GM23338 (cell line): Measurements from ENCODE around the gene LAMC3.

Source experiments
- CREB1 ChIP-seq: fragments of 250-450 bp; sonication (Bioruptor Pico); IDR thresholded peaks from 2 replicates; pipeline ENCODE4 v1.5.0; 2020; ENCODE audit warnings: low read depth, mild to moderate bottlenecking, moderate library complexity
- ETS1 ChIP-seq: IDR thresholded peaks from 2 replicates; pipeline ENCODE4 v1.6.1; 2016; ENCODE audit warnings: antibody characterized with exemption
- EZH2 ChIP-seq: fragments of 200-600 bp; sonication (generic); IDR thresholded peaks from one replicate; pipeline ENCODE4 v1.8.0; 2017; ENCODE audit warnings: antibody characterized with exemption, mild to moderate bottlenecking, low read depth; ENCODE audit not compliant: unreplicated experiment
- EZH2phosphoT487 ChIP-seq: fragments of 200-600 bp; sonication (generic); IDR thresholded peaks from one replicate; pipeline ENCODE4 v1.8.1; 2018; ENCODE audit warnings: antibody characterized with exemption; ENCODE audit not compliant: unreplicated experiment
- JUNB ChIP-seq: IDR thresholded peaks from one replicate; pipeline ENCODE4 v1.6.1; 2016; ENCODE audit warnings: antibody characterized with exemption; ENCODE audit not compliant: unreplicated experiment
- NANOG ChIP-seq: IDR thresholded peaks from 2 replicates; pipeline ENCODE4 v1.6.1; 2016; ENCODE audit warnings: antibody characterized with exemption, borderline replicate concordance
- POLR2AphosphoS5 ChIP-seq: IDR thresholded peaks from 2 replicates; pipeline ENCODE4 v1.6.1; 2016; ENCODE audit warnings: antibody characterized with exemption, low read depth
- STAT1 ChIP-seq: IDR thresholded peaks from one replicate; pipeline ENCODE4 v1.6.1; 2016; ENCODE audit warnings: antibody characterized with exemption; ENCODE audit not compliant: unreplicated experiment
- ZNF114 ChIP-seq: fragments of 250-450 bp; sonication (Bioruptor Pico); IDR thresholded peaks from 2 replicates; pipeline ENCODE4 v1.5.0; 2020; ENCODE audit warnings: mild to moderate bottlenecking, moderate library complexity
- ZNF331 ChIP-seq: fragments of 250-450 bp; sonication (Bioruptor Pico); IDR thresholded peaks from 2 replicates; pipeline ENCODE4 v1.5.0; 2020; ENCODE audit warnings: low read depth, mild to moderate bottlenecking, moderate library complexity
- ZNF462 ChIP-seq: fragments of 250-450 bp; sonication (Bioruptor Pico); IDR thresholded peaks from 2 replicates; pipeline ENCODE4 v1.5.0; 2020; ENCODE audit warnings: mild to moderate bottlenecking, moderate library complexity
- TF ChIP-seq, protein P1 (sequence below), 2 experiments: fragments of 200-600 bp in 1 of 2; sonication (generic) in 1 of 2; conservative IDR thresholded peaks; 2 replicates each; pipeline versions ENCODE4 v1.5.1 to v1.6.1; 2016 to 2017; ENCODE audit warnings: antibody characterized with exemption in 2 of 2, low read depth in 2 of 2, mild to moderate bottlenecking in 2 of 2, moderate library complexity in 1 of 2
- TF ChIP-seq, protein P2 (sequence below): IDR thresholded peaks from one replicate; pipeline ENCODE4 v1.6.1; 2018; ENCODE audit warnings: antibody characterized with exemption; ENCODE audit not compliant: unreplicated experiment

DNA sequence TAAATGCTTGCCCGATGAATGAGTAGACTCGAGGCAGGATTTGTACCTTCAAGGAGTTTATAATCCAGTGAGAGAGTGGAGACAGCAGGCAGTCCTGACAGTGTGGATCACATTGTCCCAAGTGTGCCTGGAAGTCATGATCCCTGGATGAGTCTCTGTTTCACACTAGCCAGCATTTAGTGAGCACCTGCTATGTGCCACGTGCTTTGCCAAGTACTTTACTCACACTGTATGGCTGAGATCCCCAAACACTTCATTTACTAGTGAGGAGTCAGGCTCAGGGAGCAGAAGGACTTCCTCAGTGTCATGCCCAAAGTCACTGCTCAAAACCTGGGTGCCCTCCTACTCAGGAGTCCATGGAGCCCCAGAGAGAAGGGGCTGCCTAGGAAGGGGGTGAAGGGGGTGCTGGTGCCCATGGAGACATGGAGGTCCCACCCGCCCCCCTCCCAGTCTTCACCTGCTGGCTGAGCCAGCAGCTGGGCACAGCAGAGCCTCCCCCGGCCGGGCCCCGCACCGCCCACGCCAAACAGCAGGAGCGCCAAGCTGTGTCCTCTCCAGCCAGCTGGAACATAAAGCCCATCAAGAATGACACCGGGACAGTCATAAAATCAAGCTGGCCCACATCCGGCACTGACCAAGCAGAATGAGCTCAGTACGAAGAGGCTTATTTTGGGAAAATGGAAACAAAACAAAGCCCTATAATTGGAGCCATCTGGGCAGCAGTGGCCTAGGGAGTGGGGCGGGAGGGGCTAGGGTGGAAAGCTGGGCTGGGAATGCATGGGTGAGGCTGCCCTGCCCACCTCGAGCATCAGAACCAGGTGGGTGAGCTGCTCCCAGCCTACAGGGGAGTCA, 10.6 kb downstream of the LAMC3 start:
- TF ChIP-seq, protein P1, sequence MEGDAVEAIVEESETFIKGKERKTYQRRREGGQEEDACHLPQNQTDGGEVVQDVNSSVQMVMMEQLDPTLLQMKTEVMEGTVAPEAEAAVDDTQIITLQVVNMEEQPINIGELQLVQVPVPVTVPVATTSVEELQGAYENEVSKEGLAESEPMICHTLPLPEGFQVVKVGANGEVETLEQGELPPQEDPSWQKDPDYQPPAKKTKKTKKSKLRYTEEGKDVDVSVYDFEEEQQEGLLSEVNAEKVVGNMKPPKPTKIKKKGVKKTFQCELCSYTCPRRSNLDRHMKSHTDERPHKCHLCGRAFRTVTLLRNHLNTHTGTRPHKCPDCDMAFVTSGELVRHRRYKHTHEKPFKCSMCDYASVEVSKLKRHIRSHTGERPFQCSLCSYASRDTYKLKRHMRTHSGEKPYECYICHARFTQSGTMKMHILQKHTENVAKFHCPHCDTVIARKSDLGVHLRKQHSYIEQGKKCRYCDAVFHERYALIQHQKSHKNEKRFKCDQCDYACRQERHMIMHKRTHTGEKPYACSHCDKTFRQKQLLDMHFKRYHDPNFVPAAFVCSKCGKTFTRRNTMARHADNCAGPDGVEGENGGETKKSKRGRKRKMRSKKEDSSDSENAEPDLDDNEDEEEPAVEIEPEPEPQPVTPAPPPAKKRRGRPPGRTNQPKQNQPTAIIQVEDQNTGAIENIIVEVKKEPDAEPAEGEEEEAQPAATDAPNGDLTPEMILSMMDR (conservative IDR thresholded peaks at IDR 0.05; ENCODE audit: low read depth in 2 of 2): no peak
- TF ChIP-seq EZH2phosphoT487: no peak
- no peak for TF ChIP-seq ZNF114 (CRISPR knock-in tag)
- TF ChIP-seq, protein P2, sequence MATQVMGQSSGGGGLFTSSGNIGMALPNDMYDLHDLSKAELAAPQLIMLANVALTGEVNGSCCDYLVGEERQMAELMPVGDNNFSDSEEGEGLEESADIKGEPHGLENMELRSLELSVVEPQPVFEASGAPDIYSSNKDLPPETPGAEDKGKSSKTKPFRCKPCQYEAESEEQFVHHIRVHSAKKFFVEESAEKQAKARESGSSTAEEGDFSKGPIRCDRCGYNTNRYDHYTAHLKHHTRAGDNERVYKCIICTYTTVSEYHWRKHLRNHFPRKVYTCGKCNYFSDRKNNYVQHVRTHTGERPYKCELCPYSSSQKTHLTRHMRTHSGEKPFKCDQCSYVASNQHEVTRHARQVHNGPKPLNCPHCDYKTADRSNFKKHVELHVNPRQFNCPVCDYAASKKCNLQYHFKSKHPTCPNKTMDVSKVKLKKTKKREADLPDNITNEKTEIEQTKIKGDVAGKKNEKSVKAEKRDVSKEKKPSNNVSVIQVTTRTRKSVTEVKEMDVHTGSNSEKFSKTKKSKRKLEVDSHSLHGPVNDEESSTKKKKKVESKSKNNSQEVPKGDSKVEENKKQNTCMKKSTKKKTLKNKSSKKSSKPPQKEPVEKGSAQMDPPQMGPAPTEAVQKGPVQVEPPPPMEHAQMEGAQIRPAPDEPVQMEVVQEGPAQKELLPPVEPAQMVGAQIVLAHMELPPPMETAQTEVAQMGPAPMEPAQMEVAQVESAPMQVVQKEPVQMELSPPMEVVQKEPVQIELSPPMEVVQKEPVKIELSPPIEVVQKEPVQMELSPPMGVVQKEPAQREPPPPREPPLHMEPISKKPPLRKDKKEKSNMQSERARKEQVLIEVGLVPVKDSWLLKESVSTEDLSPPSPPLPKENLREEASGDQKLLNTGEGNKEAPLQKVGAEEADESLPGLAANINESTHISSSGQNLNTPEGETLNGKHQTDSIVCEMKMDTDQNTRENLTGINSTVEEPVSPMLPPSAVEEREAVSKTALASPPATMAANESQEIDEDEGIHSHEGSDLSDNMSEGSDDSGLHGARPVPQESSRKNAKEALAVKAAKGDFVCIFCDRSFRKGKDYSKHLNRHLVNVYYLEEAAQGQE: no peak
- TF ChIP-seq POLR2AphosphoS5: no peak
- no peak for TF ChIP-seq EZH2
- no peak for TF ChIP-seq CREB1 (CRISPR knock-in tag)
- TF ChIP-seq JUNB: no peak
- TF ChIP-seq NANOG: no peak
- no peak for TF ChIP-seq ZNF331 (CRISPR knock-in tag)
- no peak for TF ChIP-seq STAT1
- TF ChIP-seq ETS1: no peak
- no peak for TF ChIP-seq ZNF462 (CRISPR knock-in tag)
